ENCODE results near the gene SPO11. TPM values are rescaled to one million over a fixed set of nuclear protein-coding genes. Genes with fewer than 3 reads are reported as not detected.

Gene SPO11
- total RNA-seq, 1 experiment from 2014 or later, result not detected

DNA sequence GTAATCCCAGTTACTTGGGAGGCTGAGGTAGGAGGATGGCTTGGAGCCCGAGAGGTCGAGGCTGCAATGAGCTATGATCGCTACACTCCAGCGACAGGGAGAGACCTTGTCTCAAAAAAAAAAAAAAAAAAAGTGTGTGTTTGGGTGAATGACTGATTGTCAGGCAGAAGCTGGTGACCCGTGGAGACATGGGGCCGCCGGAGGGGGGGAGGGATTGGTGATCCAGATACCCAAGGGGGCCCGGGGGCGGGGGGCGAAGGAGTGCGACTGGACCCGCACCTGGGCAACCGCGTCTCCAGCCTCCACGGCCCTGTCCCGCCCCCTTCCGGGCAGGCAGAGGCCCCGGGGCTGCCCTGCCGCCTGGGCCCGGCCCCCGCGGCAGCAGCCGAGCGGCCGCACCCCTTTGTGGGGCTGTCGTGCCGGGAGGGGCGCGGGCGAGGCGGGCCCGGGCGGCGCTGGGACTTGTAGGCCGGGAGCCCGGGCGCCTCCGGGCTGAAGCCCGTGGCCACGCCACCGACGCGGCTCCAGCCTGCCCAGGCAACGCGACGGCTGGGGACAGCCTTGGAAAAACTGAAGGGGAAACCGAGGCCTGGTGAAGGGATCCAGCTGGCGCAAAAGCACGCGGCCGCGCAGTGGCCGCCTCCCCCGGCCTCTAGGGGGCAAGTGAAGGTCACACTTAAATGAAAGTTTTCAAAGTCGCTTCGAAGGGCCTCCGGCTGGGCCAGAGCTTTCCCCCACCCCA is 59.5 kb downstream of the SPO11 start:
- H3K9me3 ChIP-seq (ENCODE audit: control insufficient read depth in 1 of 2, insufficient read depth in 1 of 2, low read depth in 1 of 2, low read length in 2 of 2), result no peaks in the 10 kb centered on the region
- intact Hi-C loops (cut with micrococcal nuclease), result loop anchor here (10.0 kb wide), 1 partner anchor 206 kb away; no protein-coding TSS in a partner anchor
- BruUV-seq (replicated peaks), result no TSS peak
- peak overlapping the region; percentile 62 for H3K9ac ChIP-seq (ENCODE audit: low read length)
- ATAC-seq (peak; percentile 73), DNase-seq (ENCODE audit: low read depth, low spot score) (peak; percentile 26)
- peaks cover 22% of the 10 kb centered on the region for H3K79me2 ChIP-seq (ENCODE audit: insufficient read depth, low read length)
- RAD21 ChIA-PET (ENCODE audit: low non-redundant PET in 1 of 2, low total read pairs in 2 of 2, uncharacterized antibody in 2 of 2, unreplicated experiment in 2 of 2), result no interaction called here
- peak overlapping the region; percentile 35 to 50 for H3K4me3 ChIP-seq (replicated peaks in 1 of 2; ENCODE audit: low read depth in 1 of 2, low read length in 2 of 2)
- no peaks in the 10 kb centered on the region for H4K20me1 ChIP-seq (ENCODE audit: insufficient read depth)
- peak; percentile 39 for TF ChIP-seq POLR2AphosphoS5 (IDR thresholded peaks at IDR 0.05; ENCODE audit: low read depth, low read length)
- TF ChIP-seq JUND (IDR thresholded peaks at IDR 0.05), result no peak
- TF ChIP-seq, protein P1, sequence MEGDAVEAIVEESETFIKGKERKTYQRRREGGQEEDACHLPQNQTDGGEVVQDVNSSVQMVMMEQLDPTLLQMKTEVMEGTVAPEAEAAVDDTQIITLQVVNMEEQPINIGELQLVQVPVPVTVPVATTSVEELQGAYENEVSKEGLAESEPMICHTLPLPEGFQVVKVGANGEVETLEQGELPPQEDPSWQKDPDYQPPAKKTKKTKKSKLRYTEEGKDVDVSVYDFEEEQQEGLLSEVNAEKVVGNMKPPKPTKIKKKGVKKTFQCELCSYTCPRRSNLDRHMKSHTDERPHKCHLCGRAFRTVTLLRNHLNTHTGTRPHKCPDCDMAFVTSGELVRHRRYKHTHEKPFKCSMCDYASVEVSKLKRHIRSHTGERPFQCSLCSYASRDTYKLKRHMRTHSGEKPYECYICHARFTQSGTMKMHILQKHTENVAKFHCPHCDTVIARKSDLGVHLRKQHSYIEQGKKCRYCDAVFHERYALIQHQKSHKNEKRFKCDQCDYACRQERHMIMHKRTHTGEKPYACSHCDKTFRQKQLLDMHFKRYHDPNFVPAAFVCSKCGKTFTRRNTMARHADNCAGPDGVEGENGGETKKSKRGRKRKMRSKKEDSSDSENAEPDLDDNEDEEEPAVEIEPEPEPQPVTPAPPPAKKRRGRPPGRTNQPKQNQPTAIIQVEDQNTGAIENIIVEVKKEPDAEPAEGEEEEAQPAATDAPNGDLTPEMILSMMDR (IDR thresholded peaks at IDR 0.05 in 2 of 3, conservative IDR thresholded peaks at IDR 0.05 in 1 of 3; ENCODE audit: borderline replicate concordance in 1 of 3, insufficient read depth in 1 of 3, low read depth in 2 of 3, low read length in 2 of 3), result peak in 1 of 3 experiments; percentile 24; a peak in 2 of 6 replicates
- TF ChIP-seq SIN3A (IDR thresholded peaks at IDR 0.05; ENCODE audit: low read depth), result no peak
- TF ChIP-seq POLR2A (IDR thresholded peaks at IDR 0.05; ENCODE audit: borderline replicate concordance, extremely low read depth, insufficient read depth, insufficient read length), result peak; percentile 21
- peak; percentile 83 for TF ChIP-seq ZFX (IDR thresholded peaks at IDR 0.05)
- peak; percentile 36 for TF ChIP-seq TCF7L2 (IDR thresholded peaks at IDR 0.05; ENCODE audit: borderline replicate concordance, extremely low read depth, insufficient read depth, insufficient read length)
- no peak for TF ChIP-seq ELF1 (IDR thresholded peaks at IDR 0.05; ENCODE audit: borderline replicate concordance, low read depth)
- peak overlapping the region; percentile 81 for H3K4me2 ChIP-seq (ENCODE audit: low read length)
- H3K27ac ChIP-seq (ENCODE audit: low read depth, low read length), result peak overlapping the region; percentile 75
- H3K27me3 ChIP-seq (ENCODE audit: insufficient read depth, low read length), result no peaks in the 10 kb centered on the region
- CTCF ChIA-PET, result interaction anchor here (0.6 to 2.2 kb wide), 2 partner anchors 10 to 783 kb away, joined by 3 to 5 read pairs; no protein-coding TSS in a partner anchor
- H3K4me1 ChIP-seq (ENCODE audit: control insufficient read depth in 1 of 2, insufficient read depth in 2 of 2, low read length in 2 of 2), result peaks cover 24 to 38% of the 10 kb centered on the region in 2 experiments
- H2AFZ ChIP-seq (ENCODE audit: low read depth, low read length, poor library complexity, severe bottlenecking), result no peak overlapping the region
- H3K9me2 ChIP-seq (ENCODE audit: insufficient read depth), result no peaks in the 10 kb centered on the region
- POLR2A ChIA-PET, result no interaction called here
- peaks cover 8 to 14% of the 10 kb centered on the region in 2 experiments; a peak in 2 of 4 replicates for H3K36me3 ChIP-seq (ENCODE audit: control insufficient read depth in 1 of 2, insufficient read depth in 2 of 2, low read length in 2 of 2)
